ENCODE measurements around the gene RAB36.

Gene RAB36

DNA sequence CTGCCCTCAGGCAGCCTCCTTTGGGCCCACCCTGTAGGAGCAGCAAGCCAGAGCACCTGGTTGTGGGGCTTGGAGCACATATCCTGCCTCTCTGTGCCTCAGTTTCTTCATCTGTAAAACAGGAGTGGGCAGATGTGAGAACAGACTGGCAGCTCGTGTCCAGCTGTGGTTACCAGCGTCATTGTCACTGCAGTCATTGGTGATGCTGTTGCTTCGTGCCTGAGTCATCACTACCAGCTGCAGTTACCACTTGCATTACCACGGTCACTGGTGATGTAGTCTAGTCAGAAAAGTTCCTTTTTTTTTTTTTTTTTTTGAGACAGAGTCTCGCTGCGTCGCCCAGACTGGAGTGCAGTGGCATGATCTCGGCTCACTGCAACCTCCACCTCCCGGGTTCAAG lies 23.9 kb upstream of the RAB36 start:
- no peaks in the 10 kb centered on the region for H3K27me3 ChIP-seq (ENCODE audit: control insufficient read depth in 2 of 2, insufficient read depth in 2 of 2, low read length in 2 of 2)
- no peaks in the 10 kb centered on the region for H3K36me3 ChIP-seq (ENCODE audit: control insufficient read depth in 2 of 2, insufficient read depth in 2 of 2, low read length in 2 of 2)
- no peak overlapping the region for H3K4me3 ChIP-seq (ENCODE audit: low read length in 2 of 2)
- no peaks in the 10 kb centered on the region for H3K4me1 ChIP-seq (ENCODE audit: control insufficient read depth in 2 of 2, insufficient read depth in 2 of 2, low read length in 2 of 2)
- H3K27ac ChIP-seq (ENCODE audit: low read depth in 2 of 2, low read length in 2 of 2): no peak overlapping the region
- H3K9ac ChIP-seq (ENCODE audit: low read depth in 1 of 2, low read length in 2 of 2): no peak overlapping the region
- no peaks in the 10 kb centered on the region for H3K9me3 ChIP-seq (ENCODE audit: control insufficient read depth in 2 of 2, low read length in 2 of 2)

GRCh38 chr22:23122216-23122957 lies 22.9 kb upstream of the RAB36 start:
- no peak overlapping the region for H3K9ac ChIP-seq (ENCODE audit: low read depth in 1 of 2, low read length in 2 of 2)
- H3K27me3 ChIP-seq (ENCODE audit: control insufficient read depth in 2 of 2, insufficient read depth in 2 of 2, low read length in 2 of 2): no peaks in the 10 kb centered on the region
- H3K4me1 ChIP-seq (ENCODE audit: control insufficient read depth in 2 of 2, insufficient read depth in 2 of 2, low read length in 2 of 2): no peaks in the 10 kb centered on the region
- no peak overlapping the region for H3K27ac ChIP-seq (ENCODE audit: low read depth in 2 of 2, low read length in 2 of 2)
- no peaks in the 10 kb centered on the region for H3K9me3 ChIP-seq (ENCODE audit: control insufficient read depth in 2 of 2, low read length in 2 of 2)
- no peaks in the 10 kb centered on the region for H3K36me3 ChIP-seq (ENCODE audit: control insufficient read depth in 2 of 2, insufficient read depth in 2 of 2, low read length in 2 of 2)
- H3K4me3 ChIP-seq (ENCODE audit: low read length in 2 of 2): no peak overlapping the region

DNA sequence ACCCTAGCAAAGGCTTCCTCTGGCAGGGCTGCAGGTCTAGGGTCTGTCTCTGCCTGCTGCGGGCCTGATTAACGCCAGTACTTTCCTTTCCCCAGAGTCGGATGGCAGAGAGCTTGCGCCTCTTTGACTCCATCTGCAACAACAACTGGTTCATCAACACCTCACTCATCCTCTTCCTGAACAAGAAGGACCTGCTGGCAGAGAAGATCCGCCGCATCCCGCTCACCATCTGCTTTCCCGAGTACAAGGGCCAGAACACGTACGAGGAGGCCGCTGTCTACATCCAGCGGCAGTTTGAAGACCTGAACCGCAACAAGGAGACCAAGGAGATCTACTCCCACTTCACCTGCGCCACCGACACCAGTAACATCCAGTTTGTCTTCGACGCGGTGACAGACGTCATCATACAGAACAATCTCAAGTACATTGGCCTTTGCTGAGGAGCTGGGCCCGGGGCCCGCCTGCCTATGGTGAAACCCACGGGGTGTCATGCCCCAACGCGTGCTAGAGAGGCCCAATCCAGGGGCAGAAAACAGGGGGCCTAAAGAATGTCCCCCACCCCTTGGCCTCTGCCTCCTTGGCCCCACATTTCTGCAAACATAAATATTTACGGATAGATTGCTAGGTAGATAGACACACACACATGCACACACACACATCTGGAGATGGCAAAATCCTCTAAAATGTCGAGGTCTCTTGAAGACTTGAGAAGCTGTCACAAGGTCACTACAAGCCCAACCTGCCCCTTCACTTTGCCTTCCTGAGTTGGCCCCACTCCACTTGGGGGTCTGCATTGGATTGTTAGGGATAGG lies 22.1 kb upstream of the RAB36 start:
- Histone ChIP-seq H3K27ac (ENCODE audit: low read depth in 2 of 2, low read length in 2 of 2) (no peak overlapping the region), H3K9me3 (ENCODE audit: control insufficient read depth in 2 of 2, low read length in 2 of 2) (no peaks in the 10 kb centered on the region), H3K4me1 (ENCODE audit: control insufficient read depth in 2 of 2, insufficient read depth in 2 of 2, low read length in 2 of 2) (no peaks in the 10 kb centered on the region), H3K4me3 (ENCODE audit: low read length in 2 of 2) (no peak overlapping the region), H3K9ac (ENCODE audit: low read depth in 1 of 2, low read length in 2 of 2) (no peak overlapping the region), H3K27me3 (ENCODE audit: control insufficient read depth in 2 of 2, insufficient read depth in 2 of 2, low read length in 2 of 2) (no peaks in the 10 kb centered on the region), H3K36me3 (ENCODE audit: control insufficient read depth in 2 of 2, insufficient read depth in 2 of 2, low read length in 2 of 2) (no peaks in the 10 kb centered on the region)

GRCh38 chr22:23123804-23124254 lies 21.4 kb upstream of the RAB36 start:
- H3K4me3 ChIP-seq (ENCODE audit: low read length in 2 of 2): no peak overlapping the region
- no peaks in the 10 kb centered on the region for H3K36me3 ChIP-seq (ENCODE audit: control insufficient read depth in 2 of 2, insufficient read depth in 2 of 2, low read length in 2 of 2)
- H3K9me3 ChIP-seq (ENCODE audit: control insufficient read depth in 2 of 2, low read length in 2 of 2): no peaks in the 10 kb centered on the region
- no peaks in the 10 kb centered on the region for H3K27me3 ChIP-seq (ENCODE audit: control insufficient read depth in 2 of 2, insufficient read depth in 2 of 2, low read length in 2 of 2)
- H3K27ac ChIP-seq (ENCODE audit: low read depth in 2 of 2, low read length in 2 of 2): no peak overlapping the region
- no peak overlapping the region for H3K9ac ChIP-seq (ENCODE audit: low read depth in 1 of 2, low read length in 2 of 2)
- no peaks in the 10 kb centered on the region for H3K4me1 ChIP-seq (ENCODE audit: control insufficient read depth in 2 of 2, insufficient read depth in 2 of 2, low read length in 2 of 2)

- Histone ChIP-seq H3K4me1 (ENCODE audit: control insufficient read depth in 2 of 2, insufficient read depth in 2 of 2, low read length in 2 of 2) (no peaks in the 10 kb centered on the region), H3K36me3 (ENCODE audit: control insufficient read depth in 2 of 2, insufficient read depth in 2 of 2, low read length in 2 of 2) (no peaks in the 10 kb centered on the region), H3K4me3 (ENCODE audit: low read length in 2 of 2) (no peak overlapping the region), H3K9me3 (ENCODE audit: control insufficient read depth in 2 of 2, low read length in 2 of 2) (no peaks in the 10 kb centered on the region), H3K27me3 (ENCODE audit: control insufficient read depth in 2 of 2, insufficient read depth in 2 of 2, low read length in 2 of 2) (no peaks in the 10 kb centered on the region), H3K9ac (ENCODE audit: low read depth in 1 of 2, low read length in 2 of 2) (no peak overlapping the region), H3K27ac (ENCODE audit: low read depth in 2 of 2, low read length in 2 of 2) (no peak overlapping the region)
These were observed 20.4 kb upstream of the RAB36 start for GRCh38 chr22:23124611-23125511.

GRCh38 chr22:23125512-23126103 lies 19.7 kb upstream of the RAB36 start:
- H3K36me3 ChIP-seq (ENCODE audit: control insufficient read depth in 2 of 2, insufficient read depth in 2 of 2, low read length in 2 of 2): no peaks in the 10 kb centered on the region
- H3K4me1 ChIP-seq (ENCODE audit: control insufficient read depth in 2 of 2, insufficient read depth in 2 of 2, low read length in 2 of 2): no peaks in the 10 kb centered on the region
- H3K4me3 ChIP-seq (ENCODE audit: low read length in 2 of 2): no peak overlapping the region
- H3K27me3 ChIP-seq (ENCODE audit: control insufficient read depth in 2 of 2, insufficient read depth in 2 of 2, low read length in 2 of 2): no peaks in the 10 kb centered on the region
- H3K9ac ChIP-seq (ENCODE audit: low read depth in 1 of 2, low read length in 2 of 2): no peak overlapping the region
- H3K9me3 ChIP-seq (ENCODE audit: control insufficient read depth in 2 of 2, low read length in 2 of 2): no peaks in the 10 kb centered on the region
- H3K27ac ChIP-seq (ENCODE audit: low read depth in 2 of 2, low read length in 2 of 2): no peak overlapping the region

DNA sequence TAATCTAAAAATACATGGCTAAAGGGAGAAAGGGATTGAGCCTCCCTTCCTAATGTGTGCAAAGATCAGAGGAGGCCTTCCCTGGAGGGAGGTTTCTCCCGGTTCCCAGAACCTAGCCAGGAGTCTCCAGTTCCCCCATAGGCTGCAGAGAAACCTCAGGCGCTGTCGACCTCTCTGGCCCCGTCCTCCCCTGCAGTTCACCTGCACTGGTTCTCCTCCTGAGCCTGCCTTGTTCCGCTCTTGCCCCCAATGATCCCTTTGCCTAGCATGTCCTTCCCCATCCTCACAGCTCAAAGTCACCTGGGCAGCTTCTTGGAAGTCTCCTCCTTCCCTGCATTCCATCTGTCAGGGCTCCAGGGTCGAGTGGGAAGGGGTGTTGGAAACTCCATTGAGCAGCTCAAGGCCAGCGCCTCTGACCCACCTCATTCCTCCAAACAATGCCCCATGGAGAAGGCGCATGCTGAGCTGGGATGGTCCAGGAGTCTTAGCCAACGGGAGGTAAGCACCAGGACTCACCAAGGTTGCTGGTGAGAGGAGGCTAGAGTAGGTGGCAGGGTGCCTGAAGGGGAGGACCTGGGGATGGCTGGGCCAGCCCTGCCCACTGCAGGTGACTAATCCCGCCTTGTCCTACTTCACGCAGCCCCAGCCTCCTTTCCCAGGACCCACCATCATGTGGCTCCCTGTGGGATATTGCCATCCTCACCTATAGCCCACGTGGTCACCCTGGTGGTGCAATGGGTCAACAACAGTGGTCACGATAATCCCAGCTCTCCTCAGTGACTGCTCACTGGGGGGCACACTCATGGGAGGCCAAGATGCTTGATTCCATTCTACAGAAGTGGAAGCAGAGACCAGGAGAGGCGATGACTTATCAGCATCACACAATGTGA lies 18.9 kb upstream of the RAB36 start:
- no peak overlapping the region for H3K4me3 ChIP-seq (ENCODE audit: low read length in 2 of 2)
- H3K27me3 ChIP-seq (ENCODE audit: control insufficient read depth in 2 of 2, insufficient read depth in 2 of 2, low read length in 2 of 2): no peaks in the 10 kb centered on the region
- no peaks in the 10 kb centered on the region for H3K4me1 ChIP-seq (ENCODE audit: control insufficient read depth in 2 of 2, insufficient read depth in 2 of 2, low read length in 2 of 2)
- H3K27ac ChIP-seq (ENCODE audit: low read depth in 2 of 2, low read length in 2 of 2): no peak overlapping the region
- no peaks in the 10 kb centered on the region for H3K36me3 ChIP-seq (ENCODE audit: control insufficient read depth in 2 of 2, insufficient read depth in 2 of 2, low read length in 2 of 2)
- no peak overlapping the region for H3K9ac ChIP-seq (ENCODE audit: low read depth in 1 of 2, low read length in 2 of 2)
- no peaks in the 10 kb centered on the region for H3K9me3 ChIP-seq (ENCODE audit: control insufficient read depth in 2 of 2, low read length in 2 of 2)

GRCh38 chr22:23127055-23127756 lies 18.1 kb upstream of the RAB36 start:
- Histone ChIP-seq H3K4me3 (ENCODE audit: low read length in 2 of 2) (no peak overlapping the region), H3K9ac (ENCODE audit: low read depth in 1 of 2, low read length in 2 of 2) (no peak overlapping the region), H3K4me1 (ENCODE audit: control insufficient read depth in 2 of 2, insufficient read depth in 2 of 2, low read length in 2 of 2) (no peaks in the 10 kb centered on the region), H3K27ac (ENCODE audit: low read depth in 2 of 2, low read length in 2 of 2) (no peak overlapping the region), H3K9me3 (ENCODE audit: control insufficient read depth in 2 of 2, low read length in 2 of 2) (no peaks in the 10 kb centered on the region), H3K27me3 (ENCODE audit: control insufficient read depth in 2 of 2, insufficient read depth in 2 of 2, low read length in 2 of 2) (no peaks in the 10 kb centered on the region), H3K36me3 (ENCODE audit: control insufficient read depth in 2 of 2, insufficient read depth in 2 of 2, low read length in 2 of 2) (no peaks in the 10 kb centered on the region)

GRCh38 chr22:23127788-23128187 lies 17.5 kb upstream of the RAB36 start:
- no peak overlapping the region for H3K27ac ChIP-seq (ENCODE audit: low read depth in 2 of 2, low read length in 2 of 2)
- no peak overlapping the region for H3K4me3 ChIP-seq (ENCODE audit: low read length in 2 of 2)
- no peaks in the 10 kb centered on the region for H3K4me1 ChIP-seq (ENCODE audit: control insufficient read depth in 2 of 2, insufficient read depth in 2 of 2, low read length in 2 of 2)
- no peaks in the 10 kb centered on the region for H3K9me3 ChIP-seq (ENCODE audit: control insufficient read depth in 2 of 2, low read length in 2 of 2)
- no peaks in the 10 kb centered on the region for H3K27me3 ChIP-seq (ENCODE audit: control insufficient read depth in 2 of 2, insufficient read depth in 2 of 2, low read length in 2 of 2)
- H3K9ac ChIP-seq (ENCODE audit: low read depth in 1 of 2, low read length in 2 of 2): no peak overlapping the region
- H3K36me3 ChIP-seq (ENCODE audit: control insufficient read depth in 2 of 2, insufficient read depth in 2 of 2, low read length in 2 of 2): no peaks in the 10 kb centered on the region
